Epithelial cell of esophagus (primary cell): ENCODE results near the gene SSU72.

Experiments used
- DNase-seq: peaks from one replicate; pipeline ENCODE4 v3.0.0; 2010; ENCODE audit warnings: low read depth
- H3K4me3 ChIP-seq: 2 replicates; pipeline ENCODE4 v1.5.1; 2011; ENCODE audit warnings: mild to moderate bottlenecking, low read length, control low read depth
- TF ChIP-seq, protein P1 (sequence below): IDR thresholded peaks from 2 replicates; pipeline ENCODE4 v1.5.1; 2011; ENCODE audit warnings: low read depth, mild to moderate bottlenecking, low read length, control low read depth, inconsistent platforms; ENCODE audit not compliant: insufficient read depth; ENCODE audit errors: missing control alignments

The SSU72 gene

DNA sequence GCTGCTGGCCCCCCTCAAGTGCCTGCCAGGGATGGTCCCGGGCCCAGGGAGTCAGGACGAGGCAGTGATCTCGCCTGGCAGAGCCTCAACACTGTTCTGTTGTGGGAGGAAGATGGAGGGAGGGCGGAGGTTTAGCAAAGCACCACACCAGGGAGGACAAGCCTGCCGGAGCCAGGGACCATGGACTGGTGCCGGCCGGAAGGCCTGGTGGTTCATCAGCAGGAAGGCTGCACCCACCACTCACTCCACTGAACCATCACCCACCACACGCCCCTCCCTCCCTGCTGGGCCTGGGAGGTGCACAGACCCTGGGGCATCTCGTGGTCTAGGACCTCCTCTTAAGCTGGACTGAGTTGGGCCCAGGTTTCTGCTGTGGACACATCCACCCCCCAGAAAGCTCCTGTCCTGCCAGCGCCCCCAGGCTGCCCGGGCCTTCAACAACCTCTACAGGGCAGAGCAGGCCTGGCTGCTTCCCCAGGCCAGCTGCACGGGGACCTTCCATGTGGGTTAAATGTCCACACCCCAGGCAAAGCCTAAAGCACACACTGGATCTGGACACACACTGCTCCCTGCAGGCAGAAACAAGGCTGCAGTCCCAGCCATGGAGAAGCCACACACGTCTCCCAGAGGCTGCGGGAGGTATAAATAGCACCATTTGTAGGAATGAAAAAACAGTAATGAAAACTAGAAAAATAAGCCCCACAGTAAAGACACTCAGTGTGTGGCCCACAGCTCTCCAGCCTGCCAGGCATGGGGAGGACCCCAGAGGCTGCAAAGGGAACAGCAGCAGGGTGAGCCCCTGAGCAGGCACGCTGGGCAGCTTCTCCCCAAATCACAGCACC, 23.9 kb downstream of the SSU72 start:
- H3K4me3 ChIP-seq: no peak overlapping the region
- TF ChIP-seq, protein P1, sequence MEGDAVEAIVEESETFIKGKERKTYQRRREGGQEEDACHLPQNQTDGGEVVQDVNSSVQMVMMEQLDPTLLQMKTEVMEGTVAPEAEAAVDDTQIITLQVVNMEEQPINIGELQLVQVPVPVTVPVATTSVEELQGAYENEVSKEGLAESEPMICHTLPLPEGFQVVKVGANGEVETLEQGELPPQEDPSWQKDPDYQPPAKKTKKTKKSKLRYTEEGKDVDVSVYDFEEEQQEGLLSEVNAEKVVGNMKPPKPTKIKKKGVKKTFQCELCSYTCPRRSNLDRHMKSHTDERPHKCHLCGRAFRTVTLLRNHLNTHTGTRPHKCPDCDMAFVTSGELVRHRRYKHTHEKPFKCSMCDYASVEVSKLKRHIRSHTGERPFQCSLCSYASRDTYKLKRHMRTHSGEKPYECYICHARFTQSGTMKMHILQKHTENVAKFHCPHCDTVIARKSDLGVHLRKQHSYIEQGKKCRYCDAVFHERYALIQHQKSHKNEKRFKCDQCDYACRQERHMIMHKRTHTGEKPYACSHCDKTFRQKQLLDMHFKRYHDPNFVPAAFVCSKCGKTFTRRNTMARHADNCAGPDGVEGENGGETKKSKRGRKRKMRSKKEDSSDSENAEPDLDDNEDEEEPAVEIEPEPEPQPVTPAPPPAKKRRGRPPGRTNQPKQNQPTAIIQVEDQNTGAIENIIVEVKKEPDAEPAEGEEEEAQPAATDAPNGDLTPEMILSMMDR: peak; percentile 26
- DNase-seq: no peak

DNA sequence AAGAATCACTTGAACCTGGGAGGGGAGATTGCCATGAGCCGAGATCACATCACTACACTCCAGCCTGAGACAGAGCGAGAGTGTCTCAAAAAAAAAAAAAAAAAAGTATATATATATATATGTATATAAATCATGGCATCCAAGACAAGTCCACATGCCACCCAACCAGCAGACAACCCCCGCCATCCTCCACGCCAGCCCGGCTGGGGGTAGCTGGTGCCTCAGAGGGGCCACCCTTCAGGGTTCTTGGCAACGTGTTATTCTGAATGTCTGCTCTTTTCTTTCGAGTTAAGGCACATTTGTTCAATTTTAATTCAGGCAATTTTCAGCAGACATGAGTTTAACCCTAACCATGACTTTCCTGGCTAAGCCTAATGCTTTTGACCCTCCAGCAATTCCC, 24.6 kb downstream of the SSU72 start:
- no peak overlapping the region for H3K4me3 ChIP-seq
- no peak for DNase-seq
- TF ChIP-seq, protein P1: no peak

DNA sequence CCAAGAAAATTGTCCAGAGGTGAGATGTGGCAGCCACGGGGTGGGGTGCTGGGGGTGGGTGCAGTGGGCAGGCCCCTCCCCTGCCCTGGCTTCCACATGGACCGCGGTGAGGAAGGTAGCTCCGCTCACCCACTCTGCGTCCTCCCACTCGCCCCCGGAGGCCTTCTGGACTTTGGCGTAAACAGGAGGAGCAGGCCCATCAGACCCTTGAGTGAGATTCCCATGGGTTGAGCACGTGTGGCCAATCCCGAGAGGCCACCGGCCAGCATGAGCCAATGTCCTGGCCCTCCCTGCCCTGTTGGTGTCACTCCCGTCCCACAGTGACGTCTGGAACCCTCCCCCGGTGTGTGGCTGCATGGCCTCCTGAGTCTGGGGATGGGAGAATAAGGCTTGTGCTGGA, 26.1 kb downstream of the SSU72 start:
- TF ChIP-seq, protein P1: no peak
- DNase-seq: no peak
- H3K4me3 ChIP-seq: no peak overlapping the region

DNA sequence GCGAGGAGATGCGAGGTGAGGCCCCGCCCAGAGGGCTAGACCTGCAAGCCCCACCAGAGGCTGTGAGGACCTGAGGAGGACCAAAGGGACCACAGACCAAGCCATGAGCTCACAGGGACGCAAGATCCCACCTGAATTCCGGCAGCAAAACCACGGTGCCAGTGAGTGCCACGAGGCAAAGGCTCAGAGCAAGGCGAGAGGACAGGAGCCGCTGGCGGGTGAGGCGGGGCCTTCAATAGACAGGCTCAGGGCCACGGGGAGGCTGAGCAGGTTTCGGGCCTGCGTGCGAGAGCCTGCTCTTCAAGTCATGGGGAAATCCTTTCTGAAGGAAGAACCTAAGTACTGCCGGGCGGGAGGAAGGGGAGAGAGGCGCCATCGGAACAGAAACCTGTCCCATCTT, 27.2 kb downstream of the SSU72 start:
- no peak overlapping the region for H3K4me3 ChIP-seq
- TF ChIP-seq, protein P1: no peak
- no peak for DNase-seq

DNA sequence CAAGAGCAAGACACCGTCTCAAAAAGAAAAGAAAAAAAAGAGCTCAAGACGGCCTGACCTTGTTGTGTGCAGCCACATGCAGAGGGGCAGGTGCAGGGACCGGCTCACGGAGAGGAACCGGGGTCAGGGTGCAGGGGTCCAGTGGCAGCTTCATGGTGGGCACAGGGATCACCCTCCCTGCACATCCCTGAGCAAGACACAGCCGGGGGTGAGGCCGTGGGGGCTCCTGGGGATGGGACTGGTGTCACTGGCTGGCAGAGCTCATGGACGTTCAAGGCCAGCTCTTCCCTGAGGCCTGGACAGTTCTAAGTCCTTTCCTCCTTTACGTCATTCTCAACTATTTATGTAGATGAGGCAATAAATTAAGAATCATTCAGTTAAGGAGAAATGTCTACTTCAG, 27.7 kb downstream of the SSU72 start:
- DNase-seq: no peak
- TF ChIP-seq, protein P1: no peak
- H3K4me3 ChIP-seq: no peak overlapping the region

DNA sequence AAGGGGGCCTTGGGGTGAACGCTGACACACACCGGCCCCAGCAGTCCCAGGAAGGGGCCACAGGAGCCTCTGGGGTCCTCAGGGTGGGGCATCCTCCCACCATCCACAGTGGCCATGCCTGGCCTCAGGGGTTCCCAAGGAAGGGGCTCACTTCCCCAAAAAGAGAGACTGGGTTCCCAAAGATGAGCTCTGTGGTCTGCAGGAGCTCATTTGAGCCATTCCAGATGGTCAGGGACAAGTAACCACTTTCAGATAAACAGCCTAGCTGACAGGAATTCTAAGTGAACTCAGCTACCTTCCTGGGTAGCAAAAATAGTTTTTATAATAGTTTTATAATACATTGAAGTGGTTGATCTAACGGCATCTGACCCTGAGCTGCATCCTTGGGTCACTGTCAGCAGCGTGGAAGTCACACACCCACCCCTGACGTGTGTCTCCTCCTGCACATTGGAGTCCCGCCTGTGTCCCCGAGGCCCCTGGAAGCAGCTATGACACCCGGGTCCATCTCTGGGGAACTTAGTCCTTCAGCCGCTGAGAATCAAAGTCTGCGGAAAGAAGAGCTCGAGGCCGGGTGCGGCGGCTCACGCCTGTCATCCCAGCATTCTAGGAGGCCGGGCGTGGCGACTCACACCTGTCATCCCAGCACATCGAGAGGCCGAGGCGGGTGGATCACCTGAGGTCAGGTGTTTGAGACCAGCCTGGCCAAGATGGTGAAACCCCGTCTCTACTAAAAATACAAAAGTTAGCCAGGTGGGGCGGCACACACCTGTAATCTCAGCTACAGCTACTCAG, 28.5 kb downstream of the SSU72 start:
- DNase-seq: no peak
- TF ChIP-seq, protein P1: no peak
- no peak overlapping the region for H3K4me3 ChIP-seq
